ENCODE measurements around the gene NFATC1.

The NFATC1 gene

GRCh38 chr18:79365701-79366100, 30.0 kb upstream of the NFATC1 start:
- TF ChIP-seq SNAI2 (CRISPR knock-in tag; IDR thresholded peaks at IDR 0.05) (no peak), GLIS3 (CRISPR knock-in tag; IDR thresholded peaks at IDR 0.05) (no peak), ZNF70 (CRISPR knock-in tag; IDR thresholded peaks at IDR 0.05) (no peak), PATZ1 (CRISPR knock-in tag; IDR thresholded peaks at IDR 0.05; ENCODE audit: borderline replicate concordance) (no peak), BACH2 (CRISPR knock-in tag; IDR thresholded peaks at IDR 0.05; ENCODE audit: borderline replicate concordance) (no peak), ZFP30 (CRISPR knock-in tag; IDR thresholded peaks at IDR 0.05) (no peak), CREB5 (CRISPR knock-in tag; IDR thresholded peaks at IDR 0.05; ENCODE audit: low read depth) (no peak), CSDC2 (CRISPR knock-in tag; IDR thresholded peaks at IDR 0.05) (no peak), TCF4 (CRISPR knock-in tag; IDR thresholded peaks at IDR 0.05; ENCODE audit: borderline replicate concordance) (no peak), ZFP3 (CRISPR knock-in tag; IDR thresholded peaks at IDR 0.05) (no peak), ARNTL (CRISPR knock-in tag; IDR thresholded peaks at IDR 0.05; ENCODE audit: borderline replicate concordance, low read depth) (no peak), PPARA (CRISPR knock-in tag; IDR thresholded peaks at IDR 0.05; ENCODE audit: borderline replicate concordance) (no peak), RARB (CRISPR knock-in tag; IDR thresholded peaks at IDR 0.05) (no peak), ZNF565 (CRISPR knock-in tag; conservative IDR thresholded peaks at IDR 0.05; ENCODE audit: low read depth) (no peak), ESRRG (CRISPR knock-in tag; IDR thresholded peaks at IDR 0.05) (no peak), OSR1 (CRISPR knock-in tag; IDR thresholded peaks at IDR 0.05) (no peak), TOX (CRISPR knock-in tag; IDR thresholded peaks at IDR 0.05; ENCODE audit: borderline replicate concordance) (no peak), ISL1 (CRISPR knock-in tag; IDR thresholded peaks at IDR 0.05) (no peak)
- TF ChIP-seq, protein P1, sequence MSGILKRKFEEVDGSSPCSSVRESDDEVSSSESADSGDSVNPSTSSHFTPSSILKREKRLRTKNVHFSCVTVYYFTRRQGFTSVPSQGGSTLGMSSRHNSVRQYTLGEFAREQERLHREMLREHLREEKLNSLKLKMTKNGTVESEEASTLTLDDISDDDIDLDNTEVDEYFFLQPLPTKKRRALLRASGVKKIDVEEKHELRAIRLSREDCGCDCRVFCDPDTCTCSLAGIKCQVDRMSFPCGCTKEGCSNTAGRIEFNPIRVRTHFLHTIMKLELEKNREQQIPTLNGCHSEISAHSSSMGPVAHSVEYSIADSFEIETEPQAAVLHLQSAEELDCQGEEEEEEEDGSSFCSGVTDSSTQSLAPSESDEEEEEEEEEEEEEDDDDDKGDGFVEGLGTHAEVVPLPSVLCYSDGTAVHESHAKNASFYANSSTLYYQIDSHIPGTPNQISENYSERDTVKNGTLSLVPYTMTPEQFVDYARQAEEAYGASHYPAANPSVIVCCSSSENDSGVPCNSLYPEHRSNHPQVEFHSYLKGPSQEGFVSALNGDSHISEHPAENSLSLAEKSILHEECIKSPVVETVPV (CRISPR knock-in tag; IDR thresholded peaks at IDR 0.05): no peak
- TF ChIP-seq, protein P2, sequence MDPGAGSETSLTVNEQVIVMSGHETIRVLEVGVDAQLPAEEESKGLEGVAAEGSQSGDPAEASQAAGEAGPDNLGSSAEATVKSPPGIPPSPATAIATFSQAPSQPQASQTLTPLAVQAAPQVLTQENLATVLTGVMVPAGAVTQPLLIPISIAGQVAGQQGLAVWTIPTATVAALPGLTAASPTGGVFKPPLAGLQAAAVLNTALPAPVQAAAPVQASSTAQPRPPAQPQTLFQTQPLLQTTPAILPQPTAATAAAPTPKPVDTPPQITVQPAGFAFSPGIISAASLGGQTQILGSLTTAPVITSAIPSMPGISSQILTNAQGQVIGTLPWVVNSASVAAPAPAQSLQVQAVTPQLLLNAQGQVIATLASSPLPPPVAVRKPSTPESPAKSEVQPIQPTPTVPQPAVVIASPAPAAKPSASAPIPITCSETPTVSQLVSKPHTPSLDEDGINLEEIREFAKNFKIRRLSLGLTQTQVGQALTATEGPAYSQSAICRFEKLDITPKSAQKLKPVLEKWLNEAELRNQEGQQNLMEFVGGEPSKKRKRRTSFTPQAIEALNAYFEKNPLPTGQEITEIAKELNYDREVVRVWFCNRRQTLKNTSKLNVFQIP (CRISPR knock-in tag; IDR thresholded peaks at IDR 0.05; ENCODE audit: borderline replicate concordance, low read depth): no peak
- ATAC-seq: no peak

DNA sequence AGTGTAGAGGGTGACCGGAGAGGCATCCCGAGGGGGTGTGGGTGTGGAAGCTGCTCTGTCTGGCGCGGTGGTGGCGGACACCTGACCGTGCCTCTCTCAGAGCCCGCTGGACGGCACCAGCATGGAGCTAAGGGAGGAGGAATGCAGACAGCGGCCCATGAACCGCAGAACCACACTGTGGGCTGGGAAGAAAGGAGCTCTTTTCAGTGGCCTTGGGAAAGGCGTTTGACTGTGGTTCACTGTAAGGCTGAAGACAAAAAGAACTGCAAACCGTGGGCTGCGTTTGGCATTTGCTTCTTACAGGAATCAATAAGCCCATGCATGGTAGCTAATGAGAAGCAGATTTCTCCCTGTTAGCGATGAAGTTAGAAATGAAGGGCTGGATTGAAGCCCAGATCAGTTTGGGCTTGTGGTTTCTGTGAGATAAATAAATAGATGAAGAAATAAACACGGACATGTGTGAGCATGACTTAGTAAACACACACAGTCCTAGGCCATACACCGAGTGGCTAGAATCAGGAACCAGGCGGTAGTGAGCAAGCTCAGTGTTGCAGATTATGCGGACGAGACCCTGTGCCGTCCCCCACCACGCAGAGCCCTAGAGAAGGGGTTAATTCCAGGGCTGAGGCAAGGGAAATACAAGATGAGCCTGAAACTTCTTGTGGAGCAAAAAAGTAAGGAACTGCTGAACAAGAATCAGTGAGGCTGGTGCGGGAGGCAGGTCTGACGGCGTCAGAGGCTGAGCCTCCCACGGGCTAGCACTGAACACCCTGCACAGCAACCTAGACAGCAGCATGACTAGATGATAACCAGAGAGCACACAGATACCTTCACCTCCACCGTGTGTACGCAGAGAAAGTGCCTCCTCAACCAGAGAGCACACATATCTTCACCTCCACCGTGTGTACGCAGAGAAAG, 29.3 kb upstream of the NFATC1 start:
- ATAC-seq: peak; percentile 44
- TF ChIP-seq, protein P1 (CRISPR knock-in tag; IDR thresholded peaks at IDR 0.05): no peak
- TF ChIP-seq, protein P2 (CRISPR knock-in tag; IDR thresholded peaks at IDR 0.05; ENCODE audit: borderline replicate concordance, low read depth): no peak
- TF ChIP-seq CREB5 (CRISPR knock-in tag; IDR thresholded peaks at IDR 0.05; ENCODE audit: low read depth) (no peak), RARB (CRISPR knock-in tag; IDR thresholded peaks at IDR 0.05) (no peak), PPARA (CRISPR knock-in tag; IDR thresholded peaks at IDR 0.05; ENCODE audit: borderline replicate concordance) (no peak)
